ENCODE results near the gene MRGPRE. TPM values are rescaled to one million over a fixed set of nuclear protein-coding genes. Genes with fewer than 3 reads are reported as not detected.

Gene MRGPRE
- total RNA-seq, 6 donors from 2014 or later = 0.26 TPM; not detected in 5

DNA sequence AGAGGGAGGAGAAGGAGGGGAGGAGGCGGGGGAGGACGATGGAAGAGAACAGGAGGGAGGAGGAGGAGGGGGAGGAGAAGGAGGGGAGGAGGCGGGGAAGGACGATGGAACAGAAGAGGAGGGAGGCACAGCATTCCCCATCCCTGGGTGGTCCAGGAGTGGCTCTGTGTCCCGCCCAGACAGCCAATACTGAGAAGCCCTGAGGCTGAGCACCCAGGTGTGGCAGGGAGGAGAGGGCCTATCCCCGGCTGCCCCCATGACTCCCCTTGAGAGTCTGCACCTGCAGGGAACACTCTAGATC, 717 bp downstream of the MRGPRE start:
- Histone ChIP-seq H3K27me3 (no peaks in the 10 kb centered on the region), H3K9me3 (no peaks in the 10 kb centered on the region), H3K27ac (no peak overlapping the region), H3K36me3 (no peaks in the 10 kb centered on the region), H3K4me3 (no peak overlapping the region), H3K4me1 (peaks cover 0 to 7% (median 0%) of the 10 kb centered on the region in 4 donors)
- ATAC-seq (ENCODE audit: low FRiP score in 2 of 2) = peak in 1 of 2 donors; percentile 3
- 71 to 79% methylated on average over 5 to 6 of the region's 6 CpGs for WGBS, 2 donors
- TF ChIP-seq CTCF (IDR thresholded peaks at IDR 0.05) (no peak), POLR2AphosphoS5 (IDR thresholded peaks at IDR 0.05) (no peak)
- no peak for DNase-seq

GRCh38 chr11:3230636-3231549, 1.3 kb downstream of the MRGPRE start:
- H3K4me3 ChIP-seq = no peak overlapping the region
- H3K27ac ChIP-seq = no peak overlapping the region
- no peaks in the 10 kb centered on the region for H3K9me3 ChIP-seq
- DNase-seq = no peak
- WGBS, 2 donors = 69 to 92% methylated on average over 8 to 12 of the region's 12 CpGs
- H3K4me1 ChIP-seq = peaks cover 0 to 7% (median 0%) of the 10 kb centered on the region in 4 donors
- no peaks in the 10 kb centered on the region for H3K27me3 ChIP-seq
- no peaks in the 10 kb centered on the region for H3K36me3 ChIP-seq
- no peak for TF ChIP-seq POLR2A (IDR thresholded peaks at IDR 0.05)
- TF ChIP-seq EP300 (IDR thresholded peaks at IDR 0.05) = no peak
- TF ChIP-seq CTCF (IDR thresholded peaks at IDR 0.05) = no peak
- TF ChIP-seq POLR2AphosphoS5 (IDR thresholded peaks at IDR 0.05) = no peak
- no peak for ATAC-seq (ENCODE audit: low FRiP score in 2 of 2)

GRCh38 chr11:3229673-3230630, 2.3 kb downstream of the MRGPRE start:
- WGBS, 2 donors = 76 to 88% methylated on average over 17 to 20 of the region's 21 CpGs

GRCh38 chr11:3228445-3228829, 3.8 kb downstream of the MRGPRE start:
- TF ChIP-seq POLR2A (IDR thresholded peaks at IDR 0.05) = no peak
- no peak for TF ChIP-seq CTCF (IDR thresholded peaks at IDR 0.05)
- TF ChIP-seq EP300 (IDR thresholded peaks at IDR 0.05) = no peak
- no peak for TF ChIP-seq POLR2AphosphoS5 (IDR thresholded peaks at IDR 0.05)
- DNase-seq = no peak
- no peaks in the 10 kb centered on the region for H3K27me3 ChIP-seq
- no peak overlapping the region for H3K4me3 ChIP-seq
- H3K27ac ChIP-seq = no peak overlapping the region
- 88 to 89% methylated on average over 3 to 20 of the region's 23 CpGs for WGBS, 2 donors
- H3K36me3 ChIP-seq = no peaks in the 10 kb centered on the region
- H3K4me1 ChIP-seq = peaks cover 0 to 7% (median 0%) of the 10 kb centered on the region in 4 donors
- no peak for ATAC-seq (ENCODE audit: low FRiP score in 2 of 2)
- no peaks in the 10 kb centered on the region for H3K9me3 ChIP-seq

More at GRCh38 chr11:3229673-3230630, 2.3 kb downstream of the MRGPRE start:
- H3K27me3 ChIP-seq = no peaks in the 10 kb centered on the region
- H3K27ac ChIP-seq = no peak overlapping the region
- TF ChIP-seq CTCF (IDR thresholded peaks at IDR 0.05) = no peak
- TF ChIP-seq POLR2AphosphoS5 (IDR thresholded peaks at IDR 0.05) = no peak
- no peak for TF ChIP-seq POLR2A (IDR thresholded peaks at IDR 0.05)
- TF ChIP-seq EP300 (IDR thresholded peaks at IDR 0.05) = no peak
- H3K9me3 ChIP-seq = no peaks in the 10 kb centered on the region
- no peaks in the 10 kb centered on the region for H3K36me3 ChIP-seq
- H3K4me3 ChIP-seq = no peak overlapping the region
- peaks cover 0 to 7% (median 0%) of the 10 kb centered on the region in 4 donors for H3K4me1 ChIP-seq
- DNase-seq (no peak), ATAC-seq (ENCODE audit: low FRiP score in 2 of 2) (no peak)

Data from upper lobe of left lung (tissue), 6 donors.